H9 (cell line): ENCODE measurements around the gene SH3GL3. TPM values are rescaled to one million over a fixed set of nuclear protein-coding genes. Genes with fewer than 3 reads are reported as not detected.

Experiments
- DNase-seq: peaks from one replicate; pipeline ENCODE4 v3.0.0-alpha.2; 2017
- H2AFZ ChIP-seq: one replicate; pipeline ENCODE4 v1.6.1; 2013; ENCODE audit warnings: mild to moderate bottlenecking, low read length, control low read depth, moderate library complexity
- H2AK5ac ChIP-seq: 2 replicates; pipeline ENCODE4 v1.6.1; 2013; ENCODE audit warnings: low read length, control low read depth, mixed read lengths; ENCODE audit not compliant: insufficient read length
- H2BK120ac ChIP-seq: one replicate; pipeline ENCODE4 v1.6.1; 2013; ENCODE audit warnings: low read depth, mild to moderate bottlenecking, low read length, control low read depth, inconsistent platforms; ENCODE audit not compliant: poor library complexity, severe bottlenecking
- H2BK12ac ChIP-seq: 2 replicates; pipeline ENCODE4 v1.6.1; 2013; ENCODE audit warnings: low read length, control low read depth, mixed read lengths, low read depth; ENCODE audit not compliant: insufficient read length
- H2BK15ac ChIP-seq: 2 replicates; pipeline ENCODE4 v1.6.1; 2013; ENCODE audit warnings: low read depth, low read length, control low read depth
- H2BK20ac ChIP-seq: one replicate; pipeline ENCODE4 v1.6.1; 2013; ENCODE audit warnings: low read depth, mild to moderate bottlenecking, low read length, control low read depth, inconsistent platforms; ENCODE audit not compliant: poor library complexity, severe bottlenecking
- H2BK5ac ChIP-seq: 2 replicates; pipeline ENCODE4 v1.6.1; 2013; ENCODE audit warnings: low read length, control low read depth, mixed read lengths; ENCODE audit not compliant: insufficient read length
- H3K14ac ChIP-seq: 2 replicates; pipeline ENCODE4 v1.6.1; 2013; ENCODE audit warnings: low read length, control low read depth; ENCODE audit not compliant: insufficient read depth
- H3K18ac ChIP-seq: 2 replicates; pipeline ENCODE4 v1.6.1; 2013; ENCODE audit warnings: low read depth, mild to moderate bottlenecking, mixed read lengths, low read length, control low read depth; ENCODE audit not compliant: insufficient read length
- H3K23ac ChIP-seq: 2 replicates; pipeline ENCODE4 v1.6.1; 2013; ENCODE audit warnings: low read length, control low read depth, mixed read lengths, low read depth; ENCODE audit not compliant: insufficient read length
- H3K23me2 ChIP-seq: 2 replicates; pipeline ENCODE4 v1.6.1; 2013; ENCODE audit warnings: low read depth, mild to moderate bottlenecking, mixed read lengths, low read length, control low read depth; ENCODE audit not compliant: insufficient read length, poor library complexity, severe bottlenecking
- H3K27ac ChIP-seq: 2 replicates; pipeline ENCODE4 v1.5.1; 2013; ENCODE audit warnings: low read length, control low read depth, mixed read lengths, low read depth; ENCODE audit not compliant: insufficient read length
- H3K27me3 ChIP-seq: 2 replicates; pipeline ENCODE4 v1.6.1; 2013; ENCODE audit warnings: low read length, control low read depth, inconsistent platforms; ENCODE audit not compliant: insufficient read depth
- H3K4ac ChIP-seq: 2 replicates; pipeline ENCODE4 v1.6.1; 2013; ENCODE audit warnings: low read depth, mild to moderate bottlenecking, control low read depth, inconsistent platforms, low read length, moderate library complexity
- H3K4me1 ChIP-seq: 2 replicates; pipeline ENCODE4 v1.6.1; 2013; ENCODE audit warnings: low read length, control low read depth, inconsistent platforms; ENCODE audit not compliant: insufficient read depth
- H3K4me2 ChIP-seq: 2 replicates; pipeline ENCODE4 v1.6.1; 2013; ENCODE audit warnings: low read length, control low read depth, mixed read lengths; ENCODE audit not compliant: insufficient read length, insufficient read depth
- H3K56ac ChIP-seq: 2 replicates; pipeline ENCODE4 v1.6.1; 2013; ENCODE audit warnings: low read depth, mild to moderate bottlenecking, mixed read lengths, low read length, control low read depth; ENCODE audit not compliant: insufficient read length
- H3K79me1 ChIP-seq: 2 replicates; pipeline ENCODE4 v1.6.1; 2013; ENCODE audit warnings: low read depth, mild to moderate bottlenecking, moderate library complexity, low read length, control low read depth, inconsistent platforms; ENCODE audit not compliant: insufficient read depth, poor library complexity, severe bottlenecking
- H3K79me2 ChIP-seq: 2 replicates; pipeline ENCODE4 v1.6.1; 2013; ENCODE audit warnings: low read length, control low read depth, inconsistent platforms; ENCODE audit not compliant: insufficient read depth
- H3K9ac ChIP-seq: 2 replicates; pipeline ENCODE4 v1.6.1; 2013; ENCODE audit warnings: low read length, control low read depth, mixed read lengths; ENCODE audit not compliant: insufficient read length; ENCODE audit errors: extremely low read depth
- H3K9me3 ChIP-seq: one replicate; pipeline ENCODE4 v1.6.1; 2013; ENCODE audit warnings: low read depth, low read length, inconsistent platforms; ENCODE audit not compliant: control insufficient read depth
- H3T11ph ChIP-seq: one replicate; pipeline ENCODE4 v1.6.1; 2013; ENCODE audit warnings: mild to moderate bottlenecking, low read length, control low read depth, inconsistent platforms
- H4K20me1 ChIP-seq: one replicate; pipeline ENCODE4 v1.6.1; 2013; ENCODE audit not compliant: control insufficient read depth, insufficient read length, insufficient read depth
- H4K5ac ChIP-seq: 2 replicates; pipeline ENCODE4 v1.6.1; 2013; ENCODE audit warnings: low read depth, mild to moderate bottlenecking, mixed read lengths, low read length, control low read depth; ENCODE audit not compliant: insufficient read length
- H4K8ac ChIP-seq: replicated peaks from 2 replicates; pipeline ENCODE4 v1.6.1; 2013; ENCODE audit warnings: low read length, control low read depth, mixed read lengths, low read depth; ENCODE audit not compliant: insufficient read length
- H4K91ac ChIP-seq: 2 replicates; pipeline ENCODE4 v1.6.1; 2013; ENCODE audit warnings: low read depth, mild to moderate bottlenecking, moderate library complexity, mixed read lengths, low read length, control low read depth; ENCODE audit not compliant: insufficient read length
- H3K27ac Mint-ChIP-seq, 3 experiments: 2 replicates in 2 of 3; 3 replicates in 1 of 3; pipeline ENCODE4 v1.8.0; 2020 to 2021; ENCODE audit warnings: mixed read lengths in 3 of 3, mild to moderate bottlenecking in 1 of 3, moderate library complexity in 1 of 3
- H3K27me3 Mint-ChIP-seq: 2 replicates; pipeline ENCODE4 v1.8.0; 2021; ENCODE audit warnings: low read depth, mild to moderate bottlenecking, moderate library complexity, mixed read lengths
- H3K36me3 Mint-ChIP-seq, 3 experiments: 2 replicates in 2 of 3; 3 replicates in 1 of 3; pipeline ENCODE4 v1.8.0; 2020 to 2021; ENCODE audit warnings: low read depth in 3 of 3, mixed read lengths in 3 of 3; ENCODE audit not compliant: insufficient read depth in 1 of 3
- H3K4me1 Mint-ChIP-seq, 2 experiments: 2 replicates each; pipeline ENCODE4 v1.8.0; 2020; ENCODE audit warnings: mixed read lengths in 2 of 2
- H3K4me3 Mint-ChIP-seq, 2 experiments: 2 replicates in 1 of 2; 3 replicates in 1 of 2; pipeline ENCODE4 v1.8.0; 2020 to 2021; ENCODE audit warnings: mild to moderate bottlenecking in 2 of 2, mixed read lengths in 2 of 2, moderate library complexity in 1 of 2
- H3K9me3 Mint-ChIP-seq, 2 experiments: 2 replicates in 1 of 2; 3 replicates in 1 of 2; pipeline ENCODE4 v1.8.0; 2020; ENCODE audit warnings: mild to moderate bottlenecking in 2 of 2, mixed read lengths in 2 of 2, moderate library complexity in 1 of 2
- WGBS: extraction: QIAGEN DNeasy Blood & Tissue Kit; methylation state at CpG from one replicate; pipeline ENCODE4 v1.1.7; 2013; ENCODE audit warnings: missing lambda C conversion rate, low lambda C conversion rate, mixed read lengths; ENCODE audit not compliant: insufficient read length; ENCODE audit errors: extremely low coverage; 5-methylcytosine and 5-hydroxymethylcytosine counted together
- total RNA-seq: library from RNA; stranded (reverse); gene quantifications from 2 replicates; pipeline ENCODE4 v1.2.1, GENCODE V29; 2021
- TF ChIP-seq, protein P1 (sequence below): fragments of 200-600 bp; sonication (generic); conservative IDR thresholded peaks from 3 replicates; pipeline ENCODE4 v1.8.0; 2021; ENCODE audit warnings: antibody characterized with exemption, mild to moderate bottlenecking

Gene SH3GL3
- total RNA-seq, 1 experiment from 2014 or later: 11.2 TPM

DNA sequence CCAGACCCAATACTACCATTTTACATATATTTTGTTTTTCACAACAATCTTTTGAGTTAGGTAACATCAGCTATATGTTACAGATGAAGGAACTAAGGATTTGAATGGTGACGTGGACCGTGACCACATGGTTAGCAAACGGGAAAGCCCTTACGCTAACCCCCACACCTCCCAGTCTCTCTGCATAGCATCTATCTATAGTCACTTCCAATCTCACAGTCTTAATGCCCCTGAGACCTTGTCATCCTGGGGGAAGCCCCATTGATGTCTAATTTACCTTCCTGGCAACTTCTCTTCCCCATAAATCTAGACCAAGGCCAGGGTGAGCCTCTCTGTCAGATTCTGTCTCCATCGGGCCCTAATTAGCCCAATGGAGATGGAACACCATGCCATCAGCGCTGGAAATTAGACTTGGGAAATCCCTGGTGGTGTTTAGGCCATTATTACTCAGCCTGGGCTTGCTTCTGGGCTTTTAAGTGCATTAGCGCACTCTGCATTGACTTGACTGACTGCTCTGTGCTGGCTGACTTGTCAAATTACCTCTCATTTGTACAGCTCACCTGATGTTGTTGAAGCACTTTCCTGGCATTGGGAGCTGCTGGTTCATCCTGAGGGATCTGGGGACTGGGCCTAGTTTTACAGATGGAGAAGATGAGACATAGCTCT is 34.0 kb upstream of the SH3GL3 start:
- DNase-seq: no peak

More for the DNA sequence above, 34.0 kb upstream of the SH3GL3 start:
- Histone ChIP-seq H3K4me1 (no peaks in the 10 kb centered on the region), H4K20me1 (no peaks in the 10 kb centered on the region), H2BK12ac (no peak overlapping the region), H3K27ac (no peak overlapping the region), H2AK5ac (no peak overlapping the region), H3K9ac (no peak overlapping the region), H3K4me2 (no peak overlapping the region), H2BK5ac (no peak overlapping the region), H4K8ac (no peak overlapping the region), H3K56ac (no peak overlapping the region), H3K79me1 (no peaks in the 10 kb centered on the region), H3T11ph (no peak overlapping the region), H2BK120ac (no peak overlapping the region), H3K18ac (no peak overlapping the region), H3K23me2 (no peaks in the 10 kb centered on the region), H3K9me3 (no peaks in the 10 kb centered on the region), H2AFZ (no peak overlapping the region), H4K5ac (no peak overlapping the region), H3K23ac (no peak overlapping the region), H3K4ac (no peak overlapping the region), H2BK20ac (no peak overlapping the region), H4K91ac (no peak overlapping the region), H3K79me2 (no peaks in the 10 kb centered on the region), H2BK15ac (no peak overlapping the region), H3K27me3 (no peaks in the 10 kb centered on the region), H3K14ac (no peak overlapping the region)
- H3K27me3 Mint-ChIP-seq: peaks cover 5% of the 10 kb centered on the region
- H3K9me3 Mint-ChIP-seq: no peaks in the 10 kb centered on the region
- H3K4me1 Mint-ChIP-seq: no peaks in the 10 kb centered on the region
- H3K27ac Mint-ChIP-seq: no peak overlapping the region
- H3K36me3 Mint-ChIP-seq: no peaks in the 10 kb centered on the region
- H3K4me3 Mint-ChIP-seq: no peak overlapping the region
- WGBS: no CpG with 5 or more reads among the region's 7 CpGs
- TF ChIP-seq, protein P1, sequence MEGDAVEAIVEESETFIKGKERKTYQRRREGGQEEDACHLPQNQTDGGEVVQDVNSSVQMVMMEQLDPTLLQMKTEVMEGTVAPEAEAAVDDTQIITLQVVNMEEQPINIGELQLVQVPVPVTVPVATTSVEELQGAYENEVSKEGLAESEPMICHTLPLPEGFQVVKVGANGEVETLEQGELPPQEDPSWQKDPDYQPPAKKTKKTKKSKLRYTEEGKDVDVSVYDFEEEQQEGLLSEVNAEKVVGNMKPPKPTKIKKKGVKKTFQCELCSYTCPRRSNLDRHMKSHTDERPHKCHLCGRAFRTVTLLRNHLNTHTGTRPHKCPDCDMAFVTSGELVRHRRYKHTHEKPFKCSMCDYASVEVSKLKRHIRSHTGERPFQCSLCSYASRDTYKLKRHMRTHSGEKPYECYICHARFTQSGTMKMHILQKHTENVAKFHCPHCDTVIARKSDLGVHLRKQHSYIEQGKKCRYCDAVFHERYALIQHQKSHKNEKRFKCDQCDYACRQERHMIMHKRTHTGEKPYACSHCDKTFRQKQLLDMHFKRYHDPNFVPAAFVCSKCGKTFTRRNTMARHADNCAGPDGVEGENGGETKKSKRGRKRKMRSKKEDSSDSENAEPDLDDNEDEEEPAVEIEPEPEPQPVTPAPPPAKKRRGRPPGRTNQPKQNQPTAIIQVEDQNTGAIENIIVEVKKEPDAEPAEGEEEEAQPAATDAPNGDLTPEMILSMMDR: no peak
